ENCODE results near the gene MDFIC2.

MDFIC2 gene

GRCh38 chr3:70180664-70181063 is 131.8 kb downstream of the MDFIC2 start:
- DNase-seq (ENCODE audit: low read depth), result no peak

GRCh38 chr3:70179111-70179510 is 133.3 kb downstream of the MDFIC2 start:
- no peak for DNase-seq (ENCODE audit: low read depth)

- DNase-seq (ENCODE audit: low read depth), result no peak
Measured at GRCh38 chr3:70177881-70178645, 134.4 kb downstream of the MDFIC2 start.

- no peak for DNase-seq (ENCODE audit: low read depth)
Measured at GRCh38 chr3:70176224-70176623, 136.2 kb downstream of the MDFIC2 start.

- DNase-seq (ENCODE audit: low read depth), result no peak
Measured at GRCh38 chr3:70156808-70157207, 155.6 kb downstream of the MDFIC2 start.

GRCh38 chr3:70150599-70150998 is 161.8 kb downstream of the MDFIC2 start:
- no peak for DNase-seq (ENCODE audit: low read depth)

- DNase-seq (ENCODE audit: low read depth), result no peak
Measured at GRCh38 chr3:70149714-70150400, 162.6 kb downstream of the MDFIC2 start.
